Measurements from ENCODE around the gene LPIN2.

DNA sequence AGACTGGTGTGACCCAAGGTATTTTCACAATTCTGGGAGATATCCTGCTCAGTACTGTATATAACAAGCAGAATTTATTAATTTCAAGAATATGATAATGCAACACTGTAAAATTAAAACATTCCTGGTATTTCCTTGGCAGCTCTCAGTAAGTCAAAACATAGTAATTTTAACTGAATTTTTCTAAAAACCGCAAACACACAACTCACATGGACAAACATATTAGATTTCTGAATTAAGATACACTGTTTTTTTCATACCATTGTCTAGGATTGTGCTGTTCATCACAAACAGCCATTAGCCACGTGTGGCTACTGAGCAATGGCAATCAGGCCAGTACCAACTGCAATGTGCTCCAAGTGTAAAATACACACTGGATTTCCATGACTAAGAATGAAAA lies 29.6 kb downstream of the LPIN2 start:
- TF ChIP-seq, protein P1, sequence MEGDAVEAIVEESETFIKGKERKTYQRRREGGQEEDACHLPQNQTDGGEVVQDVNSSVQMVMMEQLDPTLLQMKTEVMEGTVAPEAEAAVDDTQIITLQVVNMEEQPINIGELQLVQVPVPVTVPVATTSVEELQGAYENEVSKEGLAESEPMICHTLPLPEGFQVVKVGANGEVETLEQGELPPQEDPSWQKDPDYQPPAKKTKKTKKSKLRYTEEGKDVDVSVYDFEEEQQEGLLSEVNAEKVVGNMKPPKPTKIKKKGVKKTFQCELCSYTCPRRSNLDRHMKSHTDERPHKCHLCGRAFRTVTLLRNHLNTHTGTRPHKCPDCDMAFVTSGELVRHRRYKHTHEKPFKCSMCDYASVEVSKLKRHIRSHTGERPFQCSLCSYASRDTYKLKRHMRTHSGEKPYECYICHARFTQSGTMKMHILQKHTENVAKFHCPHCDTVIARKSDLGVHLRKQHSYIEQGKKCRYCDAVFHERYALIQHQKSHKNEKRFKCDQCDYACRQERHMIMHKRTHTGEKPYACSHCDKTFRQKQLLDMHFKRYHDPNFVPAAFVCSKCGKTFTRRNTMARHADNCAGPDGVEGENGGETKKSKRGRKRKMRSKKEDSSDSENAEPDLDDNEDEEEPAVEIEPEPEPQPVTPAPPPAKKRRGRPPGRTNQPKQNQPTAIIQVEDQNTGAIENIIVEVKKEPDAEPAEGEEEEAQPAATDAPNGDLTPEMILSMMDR (IDR thresholded peaks at IDR 0.05), result no peak
- no peak for TF ChIP-seq POLR2AphosphoS5 (IDR thresholded peaks at IDR 0.05)
- no peak for TF ChIP-seq POLR2A (IDR thresholded peaks at IDR 0.05)
